GM19023 (cell line): ENCODE results near the gene IQSEC1.

ENCODE experiments used
- ATAC-seq: cut with Tn5 transposase; IDR thresholded peaks from one replicate; pipeline ENCODE4 v1.9.1; 2021; ENCODE audit warnings: mild to moderate bottlenecking, moderate library complexity; ENCODE audit not compliant: unreplicated experiment

Gene IQSEC1

GRCh38 chr3:12901623-12902045 lies 171.6 kb downstream of the IQSEC1 start:
- ATAC-seq: no peak

- ATAC-seq: no peak
Measured at GRCh38 chr3:12900885-12901411, 172.3 kb downstream of the IQSEC1 start.

GRCh38 chr3:12898965-12899755 lies 174.1 kb downstream of the IQSEC1 start:
- no peak for ATAC-seq

- ATAC-seq: no peak
Measured at GRCh38 chr3:12898290-12898964, 174.8 kb downstream of the IQSEC1 start.

GRCh38 chr3:12897381-12898289 lies 175.6 kb downstream of the IQSEC1 start:
- ATAC-seq: no peak

- ATAC-seq: no peak
Measured at GRCh38 chr3:12896063-12896985, 176.9 kb downstream of the IQSEC1 start.

GRCh38 chr3:12895391-12896062 lies 177.7 kb downstream of the IQSEC1 start:
- no peak for ATAC-seq

- ATAC-seq: no peak
Measured at GRCh38 chr3:12894629-12895028, 178.6 kb downstream of the IQSEC1 start.

GRCh38 chr3:12893852-12894251 lies 179.4 kb downstream of the IQSEC1 start:
- no peak for ATAC-seq

GRCh38 chr3:12893247-12893646 lies 180.0 kb downstream of the IQSEC1 start:
- ATAC-seq: no peak

- no peak for ATAC-seq
Measured at GRCh38 chr3:12892840-12893189, 180.4 kb downstream of the IQSEC1 start.

GRCh38 chr3:12891985-12892839 lies 181.0 kb downstream of the IQSEC1 start:
- no peak for ATAC-seq

GRCh38 chr3:12891391-12891984 lies 181.7 kb downstream of the IQSEC1 start:
- ATAC-seq: no peak

- no peak for ATAC-seq
Measured at GRCh38 chr3:12890610-12891390, 182.4 kb downstream of the IQSEC1 start.

- no peak for ATAC-seq
Measured at GRCh38 chr3:12886736-12887135, 186.5 kb downstream of the IQSEC1 start.

- peak; percentile 51 for ATAC-seq
Measured at GRCh38 chr3:12886106-12886679, 187.0 kb downstream of the IQSEC1 start.

GRCh38 chr3:12885583-12885930 lies 187.7 kb downstream of the IQSEC1 start:
- no peak for ATAC-seq
